Mucosa of rectum (tissue), 2 donors: ENCODE results near the gene CREBBP.

Experiments
- H3K27ac ChIP-seq, 2 donors: one replicate each; pipeline ENCODE4 v1.7.0; 2013; ENCODE audit warnings: inconsistent platforms in 2 of 2, low read depth in 2 of 2, low read length in 2 of 2
- H3K27me3 ChIP-seq, 2 donors: one replicate each; pipeline ENCODE4 v1.7.0; 2013; ENCODE audit warnings: low read length in 2 of 2; ENCODE audit not compliant: control insufficient read depth in 2 of 2, insufficient read depth in 2 of 2
- H3K36me3 ChIP-seq, 2 donors: one replicate each; pipeline ENCODE4 v1.7.0; 2013; ENCODE audit warnings: low read length in 2 of 2; ENCODE audit not compliant: control insufficient read depth in 2 of 2, insufficient read depth in 2 of 2
- H3K4me1 ChIP-seq, 2 donors: one replicate each; pipeline ENCODE4 v1.7.0; 2013; ENCODE audit warnings: low read length in 2 of 2, mild to moderate bottlenecking in 1 of 2; ENCODE audit not compliant: control insufficient read depth in 2 of 2, insufficient read depth in 2 of 2
- H3K4me3 ChIP-seq, 2 donors: one replicate each; pipeline ENCODE4 v1.7.0; 2013; ENCODE audit warnings: low read length in 2 of 2
- H3K9ac ChIP-seq, 2 donors: one replicate each; pipeline ENCODE4 v1.7.0; 2013; ENCODE audit warnings: low read length in 2 of 2, low read depth in 1 of 2, mild to moderate bottlenecking in 1 of 2
- H3K9me3 ChIP-seq, 2 donors: one replicate each; pipeline ENCODE4 v1.7.0; 2013; ENCODE audit warnings: low read length in 2 of 2; ENCODE audit not compliant: control insufficient read depth in 2 of 2
- donor health status: healthy.
- donor health status: Normal muscosa, but diverticular disease.

The CREBBP gene

GRCh38 chr16:3731126-3731935, 149.2 kb downstream of the CREBBP start:
- Histone ChIP-seq H3K36me3 (peaks cover 73 to 79% of the 10 kb centered on the region in 2 donors), H3K27me3 (no peaks in the 10 kb centered on the region), H3K9me3 (no peaks in the 10 kb centered on the region), H3K4me1 (no peaks in the 10 kb centered on the region), H3K27ac (no peak overlapping the region), H3K9ac (no peak overlapping the region), H3K4me3 (no peak overlapping the region)

GRCh38 chr16:3730161-3731125, 150.1 kb downstream of the CREBBP start:
- Histone ChIP-seq H3K27ac (no peak overlapping the region), H3K4me1 (no peaks in the 10 kb centered on the region), H3K36me3 (peaks cover 69 to 70% of the 10 kb centered on the region in 2 donors), H3K27me3 (no peaks in the 10 kb centered on the region), H3K9ac (no peak overlapping the region), H3K9me3 (no peaks in the 10 kb centered on the region), H3K4me3 (no peak overlapping the region)

- Histone ChIP-seq H3K27ac (no peak overlapping the region), H3K27me3 (no peaks in the 10 kb centered on the region), H3K4me1 (no peaks in the 10 kb centered on the region), H3K4me3 (no peak overlapping the region), H3K36me3 (peaks cover 59 to 60% of the 10 kb centered on the region in 2 donors), H3K9me3 (no peaks in the 10 kb centered on the region), H3K9ac (no peak overlapping the region)
Measured at GRCh38 chr16:3729161-3730112, 151.1 kb downstream of the CREBBP start.

- no peak overlapping the region for H3K4me3 ChIP-seq
- no peaks in the 10 kb centered on the region for H3K27me3 ChIP-seq
- H3K27ac ChIP-seq, result no peak overlapping the region
- no peak overlapping the region for H3K9ac ChIP-seq
- H3K36me3 ChIP-seq, result peaks cover 53 to 54% of the 10 kb centered on the region in 2 donors
- no peaks in the 10 kb centered on the region for H3K9me3 ChIP-seq
- H3K4me1 ChIP-seq, result no peaks in the 10 kb centered on the region
Measured at GRCh38 chr16:3728424-3729160, 151.9 kb downstream of the CREBBP start.

GRCh38 chr16:3727806-3728381, 152.6 kb downstream of the CREBBP start:
- peaks cover 53 to 54% of the 10 kb centered on the region in 2 donors for H3K36me3 ChIP-seq
- no peak overlapping the region for H3K4me3 ChIP-seq

GRCh38 chr16:3726021-3726687, 154.4 kb downstream of the CREBBP start:
- Histone ChIP-seq H3K36me3 (peaks cover 38 to 40% of the 10 kb centered on the region in 2 donors), H3K4me3 (no peak overlapping the region), H3K9ac (no peak overlapping the region), H3K27me3 (no peaks in the 10 kb centered on the region), H3K9me3 (no peaks in the 10 kb centered on the region), H3K27ac (no peak overlapping the region), H3K4me1 (no peaks in the 10 kb centered on the region)

More at GRCh38 chr16:3727806-3728381, 152.6 kb downstream of the CREBBP start:
- Histone ChIP-seq H3K9ac (no peak overlapping the region), H3K27ac (no peak overlapping the region), H3K27me3 (no peaks in the 10 kb centered on the region), H3K9me3 (no peaks in the 10 kb centered on the region), H3K4me1 (no peaks in the 10 kb centered on the region)

GRCh38 chr16:3725276-3725675, 155.2 kb downstream of the CREBBP start:
- no peak overlapping the region for H3K4me3 ChIP-seq
- H3K9me3 ChIP-seq, result no peaks in the 10 kb centered on the region
- no peaks in the 10 kb centered on the region for H3K27me3 ChIP-seq
- H3K9ac ChIP-seq, result no peak overlapping the region
- H3K36me3 ChIP-seq, result peaks cover 30 to 32% of the 10 kb centered on the region in 2 donors
- no peak overlapping the region for H3K27ac ChIP-seq
- H3K4me1 ChIP-seq, result no peaks in the 10 kb centered on the region

GRCh38 chr16:3722508-3722907, 158.0 kb downstream of the CREBBP start:
- peaks cover 5% of the 10 kb centered on the region in 2 donors for H3K36me3 ChIP-seq
- no peak overlapping the region for H3K27ac ChIP-seq
- no peak overlapping the region for H3K9ac ChIP-seq
- H3K4me1 ChIP-seq, result peaks cover 6 to 7% of the 10 kb centered on the region in 2 donors
- no peak overlapping the region for H3K4me3 ChIP-seq
- no peaks in the 10 kb centered on the region for H3K27me3 ChIP-seq
- no peaks in the 10 kb centered on the region for H3K9me3 ChIP-seq
